Thyroid gland (tissue), 4 donors: Measurements from ENCODE around the gene NR2F1-AS1.

Source experiments
- POLR2A ChIP-seq, 2 donors: fragments of 450-650 bp; IDR thresholded peaks; one replicate each; pipeline ENCODE4 v1.6.1; 2017; ENCODE audit warnings: antibody characterized with exemption in 2 of 2, mild to moderate bottlenecking in 2 of 2, moderate library complexity in 1 of 2
- TF ChIP-seq, protein P1 (sequence below), 6 experiments: fragments of 200-600 bp in 3 of 6; fragments of 450-650 bp in 3 of 6; sonication (generic) in 3 of 6; IDR thresholded peaks; one replicate each; pipeline ENCODE4 v1.5.1; 2016 to 2019; ENCODE audit warnings: antibody characterized with exemption in 6 of 6, mild to moderate bottlenecking in 2 of 6, inconsistent platforms in 1 of 6, moderate library complexity in 1 of 6

DNA sequence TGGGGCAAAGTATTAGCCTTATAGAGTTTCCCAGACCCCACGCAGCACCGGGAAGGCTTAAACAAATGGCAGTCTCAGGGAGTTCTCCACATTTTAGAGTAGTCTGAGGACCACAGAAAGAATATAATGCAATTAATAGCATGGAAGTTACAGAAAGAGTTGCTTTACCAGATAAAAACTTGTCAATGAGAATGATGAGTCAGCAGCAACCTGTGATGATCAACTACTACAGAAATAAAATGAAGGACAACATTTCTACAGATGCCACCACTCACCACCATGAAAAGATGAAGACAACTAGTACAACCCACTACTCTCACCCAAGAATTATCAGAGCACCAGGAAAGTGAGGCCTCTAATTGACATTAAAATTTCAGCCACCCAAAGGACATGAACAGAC lies 120.7 kb downstream of the NR2F1-AS1 start:
- TF ChIP-seq, protein P1, sequence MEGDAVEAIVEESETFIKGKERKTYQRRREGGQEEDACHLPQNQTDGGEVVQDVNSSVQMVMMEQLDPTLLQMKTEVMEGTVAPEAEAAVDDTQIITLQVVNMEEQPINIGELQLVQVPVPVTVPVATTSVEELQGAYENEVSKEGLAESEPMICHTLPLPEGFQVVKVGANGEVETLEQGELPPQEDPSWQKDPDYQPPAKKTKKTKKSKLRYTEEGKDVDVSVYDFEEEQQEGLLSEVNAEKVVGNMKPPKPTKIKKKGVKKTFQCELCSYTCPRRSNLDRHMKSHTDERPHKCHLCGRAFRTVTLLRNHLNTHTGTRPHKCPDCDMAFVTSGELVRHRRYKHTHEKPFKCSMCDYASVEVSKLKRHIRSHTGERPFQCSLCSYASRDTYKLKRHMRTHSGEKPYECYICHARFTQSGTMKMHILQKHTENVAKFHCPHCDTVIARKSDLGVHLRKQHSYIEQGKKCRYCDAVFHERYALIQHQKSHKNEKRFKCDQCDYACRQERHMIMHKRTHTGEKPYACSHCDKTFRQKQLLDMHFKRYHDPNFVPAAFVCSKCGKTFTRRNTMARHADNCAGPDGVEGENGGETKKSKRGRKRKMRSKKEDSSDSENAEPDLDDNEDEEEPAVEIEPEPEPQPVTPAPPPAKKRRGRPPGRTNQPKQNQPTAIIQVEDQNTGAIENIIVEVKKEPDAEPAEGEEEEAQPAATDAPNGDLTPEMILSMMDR (IDR thresholded peaks at IDR 0.05) = no peak
- no peak for TF ChIP-seq POLR2A (IDR thresholded peaks at IDR 0.05)
